Choroid plexus epithelial cell (primary cell): Measurements from ENCODE around the gene RAD51B.

Experiments used
- DNase-seq: peaks from one replicate; pipeline ENCODE4 v3.0.0-alpha.2; 2010; ENCODE audit warnings: low read depth
- H3K4me3 ChIP-seq: 2 replicates; pipeline ENCODE4 v1.5.1; 2011; ENCODE audit warnings: low read depth, mild to moderate bottlenecking, control low read depth, low read length, moderate library complexity
- TF ChIP-seq, protein P1 (sequence below): conservative IDR thresholded peaks from 2 replicates; pipeline ENCODE4 v1.5.1; 2011; ENCODE audit warnings: low read depth, mild to moderate bottlenecking, control low read depth, inconsistent platforms, low read length, moderate library complexity

RAD51B gene

DNA sequence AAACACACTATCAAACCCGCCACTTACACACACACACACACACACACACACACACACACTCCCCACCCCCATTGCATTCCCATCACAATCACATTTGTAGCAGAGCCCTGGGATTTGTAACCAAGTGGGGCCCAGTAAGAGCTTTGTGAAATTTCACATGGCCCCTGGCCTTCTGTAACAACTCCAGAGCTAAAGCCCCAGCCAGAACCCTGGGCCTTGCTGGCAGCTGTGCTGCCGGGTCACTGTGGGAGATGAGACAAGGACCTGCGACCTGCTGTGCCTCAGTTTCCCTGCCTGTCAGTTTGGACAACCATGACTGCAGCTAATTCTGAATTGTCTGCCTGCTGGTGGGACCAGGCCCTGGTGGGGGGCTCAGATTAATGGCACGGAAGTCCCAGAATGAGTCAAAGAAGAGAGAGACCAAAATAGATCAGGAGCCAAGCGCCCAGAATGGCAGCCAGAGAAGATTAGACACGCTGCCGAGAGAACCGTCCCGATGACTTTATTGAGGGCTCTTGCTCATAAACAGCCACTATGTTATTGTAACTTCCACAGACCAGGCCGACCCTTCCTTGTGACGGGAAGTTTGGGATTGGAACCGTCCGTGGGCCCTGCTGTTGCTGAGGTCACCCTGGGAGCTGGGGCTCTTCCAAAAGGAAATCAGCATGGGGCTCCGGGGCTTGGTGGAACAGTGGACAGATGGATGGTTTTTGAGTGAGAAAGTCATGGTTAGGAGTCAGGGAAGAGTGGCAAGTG is 850.2 kb downstream of the RAD51B start:
- DNase-seq, result no peak
- TF ChIP-seq, protein P1, sequence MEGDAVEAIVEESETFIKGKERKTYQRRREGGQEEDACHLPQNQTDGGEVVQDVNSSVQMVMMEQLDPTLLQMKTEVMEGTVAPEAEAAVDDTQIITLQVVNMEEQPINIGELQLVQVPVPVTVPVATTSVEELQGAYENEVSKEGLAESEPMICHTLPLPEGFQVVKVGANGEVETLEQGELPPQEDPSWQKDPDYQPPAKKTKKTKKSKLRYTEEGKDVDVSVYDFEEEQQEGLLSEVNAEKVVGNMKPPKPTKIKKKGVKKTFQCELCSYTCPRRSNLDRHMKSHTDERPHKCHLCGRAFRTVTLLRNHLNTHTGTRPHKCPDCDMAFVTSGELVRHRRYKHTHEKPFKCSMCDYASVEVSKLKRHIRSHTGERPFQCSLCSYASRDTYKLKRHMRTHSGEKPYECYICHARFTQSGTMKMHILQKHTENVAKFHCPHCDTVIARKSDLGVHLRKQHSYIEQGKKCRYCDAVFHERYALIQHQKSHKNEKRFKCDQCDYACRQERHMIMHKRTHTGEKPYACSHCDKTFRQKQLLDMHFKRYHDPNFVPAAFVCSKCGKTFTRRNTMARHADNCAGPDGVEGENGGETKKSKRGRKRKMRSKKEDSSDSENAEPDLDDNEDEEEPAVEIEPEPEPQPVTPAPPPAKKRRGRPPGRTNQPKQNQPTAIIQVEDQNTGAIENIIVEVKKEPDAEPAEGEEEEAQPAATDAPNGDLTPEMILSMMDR, result no peak
- no peak overlapping the region for H3K4me3 ChIP-seq

- DNase-seq, result no peak
- TF ChIP-seq, protein P1, result no peak
- no peak overlapping the region for H3K4me3 ChIP-seq
Observed at GRCh38 chr14:68670359-68670715, 850.8 kb downstream of the RAD51B start.

GRCh38 chr14:68671909-68672308 is 852.3 kb downstream of the RAD51B start:
- TF ChIP-seq, protein P1, result no peak
- DNase-seq, result no peak
- H3K4me3 ChIP-seq, result no peak overlapping the region

- TF ChIP-seq, protein P1, result peak; percentile 38
- DNase-seq, result no peak
- no peak overlapping the region for H3K4me3 ChIP-seq
Observed at GRCh38 chr14:68672609-68673285, 853.2 kb downstream of the RAD51B start.

DNA sequence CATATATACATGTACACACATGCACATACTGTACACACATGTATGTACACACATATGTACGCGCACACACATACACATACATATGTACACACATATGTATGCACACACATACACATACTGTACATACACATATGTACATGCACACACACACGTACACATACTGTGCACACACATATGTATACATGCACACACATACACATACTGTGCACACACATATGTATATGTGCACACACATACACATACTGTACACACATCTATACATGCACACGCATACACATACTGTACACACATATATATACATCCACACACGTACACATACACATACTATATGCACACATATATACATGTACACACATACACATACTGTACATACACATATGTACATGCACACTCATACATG is 853.9 kb downstream of the RAD51B start:
- H3K4me3 ChIP-seq, result no peak overlapping the region
- TF ChIP-seq, protein P1, result no peak
- DNase-seq, result no peak

DNA sequence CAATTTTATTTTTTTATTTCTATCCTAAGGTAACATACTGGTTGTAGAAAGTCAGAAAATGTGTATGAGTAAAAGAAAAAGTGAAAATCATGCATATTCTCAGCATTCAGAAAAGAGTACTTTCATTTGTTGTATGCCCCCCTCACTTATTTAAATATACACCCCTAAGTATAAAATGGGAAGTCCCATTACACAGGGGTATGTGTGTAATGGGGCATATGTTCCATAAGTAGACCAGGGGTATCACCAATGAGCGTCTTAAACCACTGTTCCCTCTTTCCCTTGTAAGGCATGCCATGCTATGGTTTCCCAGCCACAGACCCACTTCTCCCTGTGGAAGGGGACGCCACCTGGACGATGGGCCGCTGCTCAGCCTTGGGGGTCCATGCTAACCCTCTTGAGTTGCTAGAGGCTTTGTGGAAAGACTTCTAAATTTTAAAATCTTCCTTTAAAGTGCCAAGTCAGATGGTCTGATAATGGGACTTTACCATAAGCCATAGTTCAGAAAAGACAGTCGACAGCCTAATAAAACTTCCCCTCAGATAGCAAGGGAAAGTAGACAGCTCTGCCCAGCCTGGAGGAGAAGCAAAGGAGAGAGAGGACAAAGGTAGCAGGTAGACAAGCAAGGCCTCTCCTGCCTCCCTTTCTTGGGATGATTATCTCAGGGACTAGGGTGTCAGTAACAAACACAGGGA is 855.1 kb downstream of the RAD51B start:
- TF ChIP-seq, protein P1, result no peak
- no peak for DNase-seq

More for the DNA sequence above, 855.1 kb downstream of the RAD51B start:
- H3K4me3 ChIP-seq, result no peak overlapping the region
